ENCODE results near the gene PRKCZ.

DNA sequence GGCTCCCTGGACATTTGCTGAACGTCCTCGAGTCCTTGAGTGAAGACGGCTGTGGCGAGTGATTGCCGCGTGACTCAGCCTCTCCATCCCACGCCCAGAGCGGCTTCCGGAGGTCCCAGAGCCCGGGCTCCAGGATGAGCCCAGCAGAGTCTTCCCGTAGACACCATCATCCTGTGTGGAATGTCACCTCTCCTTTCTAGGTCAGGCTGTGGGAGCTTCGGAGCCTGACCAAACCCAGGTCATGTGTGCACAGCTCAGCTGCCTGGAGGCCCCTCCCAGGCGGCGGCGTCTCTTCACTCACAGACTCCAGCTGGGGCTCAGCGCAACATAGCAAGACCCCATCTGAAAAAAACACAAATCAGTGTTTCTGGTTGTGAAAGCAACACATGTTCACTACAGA, 38.2 kb downstream of the PRKCZ start:
- TF ChIP-seq, protein P1, sequence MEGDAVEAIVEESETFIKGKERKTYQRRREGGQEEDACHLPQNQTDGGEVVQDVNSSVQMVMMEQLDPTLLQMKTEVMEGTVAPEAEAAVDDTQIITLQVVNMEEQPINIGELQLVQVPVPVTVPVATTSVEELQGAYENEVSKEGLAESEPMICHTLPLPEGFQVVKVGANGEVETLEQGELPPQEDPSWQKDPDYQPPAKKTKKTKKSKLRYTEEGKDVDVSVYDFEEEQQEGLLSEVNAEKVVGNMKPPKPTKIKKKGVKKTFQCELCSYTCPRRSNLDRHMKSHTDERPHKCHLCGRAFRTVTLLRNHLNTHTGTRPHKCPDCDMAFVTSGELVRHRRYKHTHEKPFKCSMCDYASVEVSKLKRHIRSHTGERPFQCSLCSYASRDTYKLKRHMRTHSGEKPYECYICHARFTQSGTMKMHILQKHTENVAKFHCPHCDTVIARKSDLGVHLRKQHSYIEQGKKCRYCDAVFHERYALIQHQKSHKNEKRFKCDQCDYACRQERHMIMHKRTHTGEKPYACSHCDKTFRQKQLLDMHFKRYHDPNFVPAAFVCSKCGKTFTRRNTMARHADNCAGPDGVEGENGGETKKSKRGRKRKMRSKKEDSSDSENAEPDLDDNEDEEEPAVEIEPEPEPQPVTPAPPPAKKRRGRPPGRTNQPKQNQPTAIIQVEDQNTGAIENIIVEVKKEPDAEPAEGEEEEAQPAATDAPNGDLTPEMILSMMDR (IDR thresholded peaks at IDR 0.05) = no peak
- no peak for TF ChIP-seq EZH2phosphoT487 (IDR thresholded peaks at IDR 0.05)
- TF ChIP-seq EZH2 (IDR thresholded peaks at IDR 0.05) = no peak

Measured in neural progenitor cell (in vitro differentiated cells).